ENCODE measurements around the gene ACTR1B. TPM values are rescaled to one million over a fixed set of nuclear protein-coding genes. Genes with fewer than 3 reads are reported as not detected.

The ACTR1B gene
- total RNA-seq, 4 donors from 2014 or later = 31.5 to 84.8 (median 54.8) TPM

DNA sequence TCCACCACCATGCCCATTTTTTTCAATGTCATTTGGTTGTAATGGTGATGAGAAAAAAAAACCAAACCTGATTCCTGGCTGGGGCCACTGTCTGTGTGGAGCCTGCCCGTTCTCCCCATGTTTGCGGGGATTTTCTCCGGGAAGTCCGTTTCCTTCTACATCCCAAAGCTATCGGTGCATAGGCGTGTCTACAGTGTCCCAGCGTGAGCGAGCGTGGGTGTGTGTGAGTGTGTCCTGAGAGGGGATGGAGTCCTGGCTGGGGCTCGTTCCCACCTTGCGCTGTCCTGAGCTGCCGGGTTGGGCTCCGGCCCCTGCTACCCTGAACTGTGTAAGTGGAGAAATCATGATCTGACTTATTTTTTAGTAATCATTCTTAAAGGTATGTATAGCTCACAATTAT lies 42.3 kb upstream of the ACTR1B start:
- TF ChIP-seq CTCF (IDR thresholded peaks at IDR 0.05; ENCODE audit: low read depth) = no peak

DNA sequence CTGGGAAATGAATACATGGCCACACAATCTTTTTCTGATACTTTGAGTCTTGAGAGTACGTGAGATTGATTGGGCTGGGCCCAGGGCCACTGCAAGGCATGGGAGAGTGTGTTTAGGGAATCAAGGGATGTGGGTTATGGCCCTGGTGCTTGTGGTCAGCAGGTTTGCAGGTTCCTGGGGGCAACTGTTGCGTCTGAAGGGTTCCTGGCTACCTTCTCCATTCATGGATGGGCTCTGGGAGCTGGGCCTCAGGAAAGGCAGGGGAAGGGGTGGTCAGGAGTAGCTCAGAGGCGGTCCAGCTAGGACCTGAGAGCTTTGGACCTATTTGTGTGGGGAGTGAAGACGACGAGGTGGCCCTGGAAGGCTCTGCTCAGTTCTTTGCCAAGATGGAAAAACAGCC lies 41.1 kb upstream of the ACTR1B start:
- no peak for TF ChIP-seq CTCF (IDR thresholded peaks at IDR 0.05; ENCODE audit: low read depth)

GRCh38 chr2:97703741-97704140 lies 39.9 kb upstream of the ACTR1B start:
- TF ChIP-seq CTCF (IDR thresholded peaks at IDR 0.05; ENCODE audit: low read depth) = no peak

DNA sequence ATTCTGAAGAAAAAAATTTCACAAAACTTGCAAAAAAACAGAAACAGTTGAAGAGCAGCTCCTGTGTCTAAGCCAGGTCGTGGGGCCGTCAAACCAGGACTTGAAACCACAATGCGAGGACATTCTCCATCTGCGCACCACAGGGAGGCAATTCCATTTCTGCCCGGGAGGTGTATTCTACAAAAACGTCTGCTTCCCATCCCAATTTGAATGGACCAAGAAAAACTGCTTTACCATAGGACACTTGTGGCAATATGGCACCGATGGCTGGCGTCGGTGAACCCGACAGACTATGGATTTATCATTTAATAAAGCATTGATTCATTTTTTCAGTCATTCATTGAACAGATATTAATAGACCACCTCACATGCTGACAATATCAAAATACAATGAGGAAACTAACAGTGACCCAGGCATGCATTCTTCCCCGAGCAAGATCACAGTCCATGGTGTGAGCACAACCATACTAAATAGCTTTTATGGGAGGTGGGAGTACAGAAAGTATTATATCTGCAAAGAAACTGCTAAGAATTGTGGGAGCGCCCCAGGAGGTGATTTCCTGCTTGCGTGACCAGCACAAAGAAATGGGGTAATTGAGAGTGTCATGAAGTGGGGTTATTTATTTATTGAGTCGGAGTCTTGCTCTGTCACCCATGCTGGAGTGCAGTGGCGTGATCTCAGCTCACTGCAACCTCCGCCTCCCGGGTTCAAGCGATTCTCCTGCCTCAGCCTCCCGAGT lies 39.1 kb upstream of the ACTR1B start:
- TF ChIP-seq CTCF (IDR thresholded peaks at IDR 0.05; ENCODE audit: low read depth) = no peak

DNA sequence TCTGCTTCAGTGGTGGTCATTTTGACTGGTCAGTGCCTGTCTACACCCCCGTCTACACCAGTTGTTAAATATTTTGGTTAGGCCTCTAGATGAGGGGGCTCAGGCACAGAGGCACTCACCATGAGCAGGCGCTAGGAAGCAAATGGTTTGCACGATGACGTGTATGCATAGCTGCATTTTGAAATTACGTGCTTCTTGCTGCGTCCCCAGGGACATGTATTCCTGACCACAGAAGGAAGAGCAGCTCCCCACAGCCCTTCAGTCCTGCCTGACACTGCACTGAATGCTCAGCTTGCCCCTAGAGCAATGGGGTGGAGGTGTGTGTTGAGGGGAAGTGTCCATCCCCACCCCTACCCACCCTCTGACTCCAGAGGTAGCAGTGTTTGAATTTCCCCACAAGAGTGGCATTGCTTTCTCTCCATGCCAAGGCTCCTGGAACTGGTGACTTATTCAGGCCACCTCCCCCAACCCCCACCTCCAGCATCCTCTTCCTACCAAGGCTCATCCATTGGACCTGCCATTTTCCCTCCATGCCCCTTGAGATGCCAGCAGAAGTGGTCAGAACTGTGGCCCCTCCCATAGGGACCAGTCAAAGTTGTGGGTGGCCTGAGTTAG lies 38.1 kb upstream of the ACTR1B start:
- TF ChIP-seq CTCF (IDR thresholded peaks at IDR 0.05; ENCODE audit: low read depth) = no peak

- no peak for TF ChIP-seq CTCF (IDR thresholded peaks at IDR 0.05; ENCODE audit: low read depth)
Observed at GRCh38 chr2:97701186-97701585, 37.3 kb upstream of the ACTR1B start.

GRCh38 chr2:97699765-97700444 lies 36.1 kb upstream of the ACTR1B start:
- TF ChIP-seq CTCF (IDR thresholded peaks at IDR 0.05; ENCODE audit: low read depth) = no peak

Data from subcutaneous adipose tissue (tissue), 4 donors.